Skin of body (tissue), 2 donors: ENCODE data around the gene DTX2. TPM values are rescaled to one million over a fixed set of nuclear protein-coding genes. Genes with fewer than 3 reads are reported as not detected.
"Not testable (repeated sequence)": the region's sequence is repeated elsewhere in the genome, so short reads cannot be mapped to it uniquely, and the experiment has no call there.

Experiments
- DNase-seq: peaks from one replicate; lab custom pipeline; 2025; lab: John Stamatoyannopoulos, UW
- total RNA-seq: library from RNA; depleted of rRNA; stranded (reverse); fragments of >200 nt; gene quantifications from one replicate; pipeline ENCODE4 v1.2.3, GENCODE V29; 2014

The DTX2 gene
- total RNA-seq, 1 donor from 2014 or later, result 10.3 TPM

DNA sequence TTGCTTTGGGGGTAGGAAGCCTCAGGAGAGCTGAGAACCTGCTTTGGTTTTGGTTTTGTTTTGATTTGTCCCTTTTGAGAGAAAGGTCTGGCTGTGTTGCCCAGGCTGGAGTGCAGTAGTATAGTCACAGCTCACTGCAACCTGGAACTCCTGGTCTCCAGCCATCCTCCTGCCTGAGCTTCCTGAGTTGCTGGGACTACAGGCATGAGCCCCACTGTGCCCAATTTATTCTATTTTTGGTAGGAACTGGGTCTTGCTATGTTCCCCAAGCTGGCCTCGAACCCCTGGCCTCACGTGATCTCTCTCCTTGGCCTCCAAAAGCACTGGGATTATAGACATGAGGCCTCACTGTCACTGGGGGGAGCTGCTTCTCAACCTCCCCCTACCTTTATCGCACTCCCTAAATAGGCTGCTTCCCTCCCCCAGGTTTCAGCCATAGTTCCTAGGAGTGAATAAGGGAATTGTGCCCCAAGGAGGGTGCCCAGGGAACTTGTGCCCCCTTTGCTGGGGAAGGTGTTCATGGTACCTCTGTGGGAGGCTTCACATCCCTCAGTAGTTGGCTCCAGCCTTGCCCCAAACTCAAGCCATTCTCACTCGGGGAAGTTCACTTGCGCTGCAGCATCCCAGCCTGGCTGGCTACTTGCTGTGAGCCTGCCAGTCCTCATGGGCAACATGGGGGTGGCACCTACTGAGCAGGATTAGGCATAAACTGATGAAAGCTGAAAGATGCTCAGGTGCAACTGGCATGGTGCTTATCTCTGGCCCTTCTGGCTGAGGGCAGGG, 18.7 kb upstream of the DTX2 start:
- DNase-seq, result not testable (repeated sequence)

DNA sequence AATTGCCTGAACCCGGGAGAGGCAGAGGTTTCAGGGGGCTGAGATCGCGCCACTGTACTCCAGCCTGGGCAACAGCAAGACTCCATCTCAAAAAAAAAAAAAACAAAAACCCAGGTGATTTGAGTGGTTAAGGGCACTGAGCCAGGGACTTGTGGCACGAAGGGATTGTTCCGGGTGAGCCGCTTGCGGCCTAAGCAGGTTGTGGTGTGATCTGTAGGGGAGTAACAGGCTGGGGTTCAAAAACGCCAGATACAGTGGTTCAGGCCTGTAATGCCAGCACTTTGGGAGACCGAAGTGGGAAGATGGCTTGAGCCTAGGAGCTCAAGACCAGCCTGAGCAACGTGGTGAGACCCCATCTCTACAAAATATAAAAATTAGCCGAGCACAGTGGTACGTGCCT, 17.7 kb upstream of the DTX2 start:
- not testable (repeated sequence) for DNase-seq

DNA sequence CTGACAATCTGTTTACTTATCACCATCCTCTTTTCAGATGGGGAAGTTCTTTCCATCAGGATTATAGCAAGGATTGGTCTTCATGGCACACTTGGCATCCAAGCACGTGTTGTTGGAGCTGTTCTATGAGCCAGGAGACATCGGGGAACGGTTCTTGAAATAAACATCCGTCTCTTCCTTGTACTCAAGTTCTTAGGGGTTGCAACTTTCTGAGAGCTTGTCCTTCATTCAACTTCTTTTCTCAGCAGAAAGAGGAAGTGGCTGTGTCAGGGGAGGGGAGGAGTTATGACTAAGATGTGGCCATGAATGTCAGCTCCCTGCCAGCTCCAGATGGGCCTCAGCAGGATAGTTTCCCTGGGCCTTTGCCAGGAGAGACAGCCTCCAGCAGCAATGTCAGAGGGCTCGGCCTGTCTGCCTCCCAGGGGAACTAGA, 15.9 kb upstream of the DTX2 start:
- peak; percentile 6 for DNase-seq

DNA sequence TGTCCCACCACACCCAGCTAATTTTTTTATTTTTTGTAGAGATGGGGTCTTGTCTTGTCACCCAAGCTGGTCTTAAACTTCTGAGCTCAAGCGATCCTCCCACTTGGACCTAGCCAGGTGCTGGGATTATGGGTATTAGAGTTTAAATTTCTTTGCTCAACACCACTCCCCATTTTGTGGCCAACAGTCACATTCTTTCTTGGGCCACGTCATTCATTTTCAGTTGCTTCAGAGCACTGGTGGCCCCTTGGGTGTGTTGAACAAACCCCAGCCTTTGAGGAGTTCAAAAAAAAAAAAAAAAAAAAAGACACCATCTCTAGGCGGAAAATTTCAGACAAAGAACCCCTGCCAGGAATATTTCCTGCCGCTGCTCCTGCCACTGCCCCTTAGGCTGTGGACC, 4.5 kb upstream of the DTX2 start:
- not testable (repeated sequence) for DNase-seq

DNA sequence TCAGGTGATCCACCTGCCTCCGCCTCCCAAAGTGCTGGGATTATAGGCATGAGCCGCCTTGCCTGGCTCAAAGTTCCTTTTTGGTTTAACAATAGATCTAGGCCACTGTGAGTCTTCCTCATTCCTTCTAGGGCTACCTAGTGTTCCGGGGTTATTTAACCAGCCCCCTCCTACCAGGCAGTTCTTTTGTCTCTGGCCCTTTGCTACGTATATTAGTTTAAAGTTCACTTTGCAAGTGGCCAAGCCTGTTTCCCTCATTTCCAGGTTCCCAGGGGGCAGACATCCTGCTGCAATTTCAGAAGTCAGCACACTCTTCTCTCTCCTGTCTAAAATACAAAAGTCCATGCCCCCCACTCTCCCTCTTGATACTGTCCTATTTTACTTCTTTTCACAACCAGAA, 3.0 kb upstream of the DTX2 start:
- not testable (repeated sequence) for DNase-seq

DNA sequence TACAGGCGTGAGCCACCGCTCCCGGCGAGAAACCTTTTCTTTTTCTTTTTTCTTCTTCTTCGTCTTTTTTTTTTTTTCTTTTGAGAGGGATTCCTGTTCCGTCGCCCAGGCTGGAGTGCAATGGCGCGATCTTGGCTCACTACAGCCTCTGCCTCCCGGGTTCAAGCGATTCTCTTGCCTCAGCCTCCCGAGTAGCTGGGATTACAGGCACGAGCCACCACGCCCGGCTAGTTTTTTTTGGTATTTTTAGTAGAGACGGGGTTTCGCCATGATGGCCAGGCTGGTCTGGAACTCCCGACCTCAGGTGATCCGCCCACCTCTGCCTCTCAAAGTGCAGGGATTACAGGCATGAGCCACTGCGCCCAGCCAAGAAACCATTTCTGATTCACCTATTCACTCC, 742 bp upstream of the DTX2 start:
- not testable (repeated sequence) for DNase-seq

DNA sequence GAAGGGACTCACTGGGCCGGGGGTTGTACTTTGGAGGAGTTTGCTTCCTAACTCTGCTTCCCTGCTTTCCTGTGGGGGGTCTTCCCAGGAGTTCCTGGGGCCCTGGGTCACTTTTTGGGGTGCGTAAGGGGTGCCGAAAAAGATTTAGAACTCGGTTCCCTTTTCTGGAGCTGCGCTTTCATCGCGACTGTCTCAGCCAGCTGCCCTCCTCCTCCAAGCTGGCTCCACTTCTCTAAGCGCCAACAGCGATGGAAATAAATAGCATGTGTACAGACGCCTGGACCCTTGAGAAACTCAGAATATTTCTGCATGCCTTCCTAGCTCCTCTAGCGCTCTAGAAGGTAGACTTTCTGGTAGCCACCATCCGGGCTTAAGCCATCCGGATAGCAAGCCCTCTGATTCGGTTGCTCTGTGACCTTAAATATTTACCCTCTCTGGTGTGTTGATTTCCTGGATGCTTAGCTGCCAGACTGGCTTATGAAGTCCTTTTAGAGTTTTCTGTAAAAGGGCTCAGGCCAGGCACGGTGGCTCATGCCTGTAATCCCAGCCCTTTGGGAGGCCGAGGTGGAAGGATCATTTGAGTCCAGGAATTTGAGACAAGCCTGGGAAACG, 868 bp downstream of the DTX2 start:
- not testable (repeated sequence) for DNase-seq

DNA sequence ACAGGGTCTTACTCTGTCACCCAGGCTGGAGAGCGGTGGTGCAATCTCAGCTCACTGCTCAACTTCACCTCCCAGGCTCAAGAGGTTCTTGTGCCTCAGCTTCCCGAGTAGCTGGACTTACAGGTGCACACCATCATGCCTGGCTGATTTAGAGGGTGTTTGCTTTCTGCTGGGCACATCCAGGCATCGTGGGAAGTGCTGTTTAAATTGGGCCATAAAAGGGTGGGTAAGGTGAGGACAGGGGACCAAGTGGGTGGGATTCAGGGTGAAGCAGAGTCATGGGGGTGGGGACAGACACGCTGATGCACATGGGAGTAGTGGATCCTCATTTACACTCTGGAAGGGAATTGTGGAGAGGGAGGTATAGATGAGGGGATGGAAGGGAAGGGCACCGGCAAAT, 3.5 kb downstream of the DTX2 start:
- not testable (repeated sequence) for DNase-seq

DNA sequence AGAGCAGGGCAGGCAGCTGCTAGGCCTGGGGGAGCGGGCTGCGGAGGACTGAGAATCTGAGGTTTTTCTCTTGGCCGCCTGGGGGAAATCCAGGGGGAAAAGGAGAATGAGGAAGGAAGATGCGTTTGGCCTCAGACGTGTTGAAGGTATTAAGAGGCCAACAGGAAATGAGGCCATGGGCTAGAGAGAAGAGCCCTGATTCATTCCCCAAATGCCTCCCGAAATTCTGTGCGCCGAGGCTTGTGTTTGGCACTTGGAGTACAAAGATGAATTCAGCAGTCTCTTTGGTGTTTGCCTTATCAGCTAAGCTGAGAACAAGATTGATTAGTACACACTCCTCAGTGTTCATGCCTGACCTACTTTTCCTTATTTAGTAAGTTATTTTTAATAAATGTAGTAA, 4.4 kb downstream of the DTX2 start:
- not testable (repeated sequence) for DNase-seq

DNA sequence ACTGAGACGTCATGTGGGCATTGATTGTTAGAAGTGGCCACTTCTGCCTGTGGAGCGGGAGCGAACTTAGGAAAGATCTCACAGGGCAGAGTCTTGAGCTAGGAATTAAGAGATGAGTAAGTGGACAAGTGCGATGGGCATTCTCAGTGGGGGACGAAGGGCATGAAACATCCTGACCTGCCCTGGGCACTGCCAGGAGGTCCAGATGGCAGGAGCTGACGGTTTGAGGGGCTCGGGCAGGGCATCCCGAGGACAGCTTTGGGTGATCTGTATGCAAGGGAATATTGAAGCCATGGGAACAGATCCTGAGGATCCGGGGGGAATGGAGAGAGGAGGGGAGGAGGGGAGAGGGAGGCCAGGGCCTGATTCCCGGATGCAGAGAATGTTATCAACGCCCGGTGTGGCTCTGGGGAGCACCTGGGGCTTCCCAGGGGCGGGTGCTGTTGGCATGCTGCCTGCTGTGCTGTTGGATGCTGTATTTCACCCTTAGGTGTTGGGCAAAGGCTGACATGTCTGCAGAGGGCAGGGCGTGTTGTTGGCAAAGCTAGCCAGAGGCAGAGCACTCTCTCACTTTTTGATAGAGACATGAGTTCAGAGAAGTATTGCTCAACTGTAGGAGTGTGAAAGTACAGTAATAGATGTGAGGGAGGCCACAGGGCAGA, 6.4 kb downstream of the DTX2 start:
- DNase-seq, result not testable (repeated sequence)

DNA sequence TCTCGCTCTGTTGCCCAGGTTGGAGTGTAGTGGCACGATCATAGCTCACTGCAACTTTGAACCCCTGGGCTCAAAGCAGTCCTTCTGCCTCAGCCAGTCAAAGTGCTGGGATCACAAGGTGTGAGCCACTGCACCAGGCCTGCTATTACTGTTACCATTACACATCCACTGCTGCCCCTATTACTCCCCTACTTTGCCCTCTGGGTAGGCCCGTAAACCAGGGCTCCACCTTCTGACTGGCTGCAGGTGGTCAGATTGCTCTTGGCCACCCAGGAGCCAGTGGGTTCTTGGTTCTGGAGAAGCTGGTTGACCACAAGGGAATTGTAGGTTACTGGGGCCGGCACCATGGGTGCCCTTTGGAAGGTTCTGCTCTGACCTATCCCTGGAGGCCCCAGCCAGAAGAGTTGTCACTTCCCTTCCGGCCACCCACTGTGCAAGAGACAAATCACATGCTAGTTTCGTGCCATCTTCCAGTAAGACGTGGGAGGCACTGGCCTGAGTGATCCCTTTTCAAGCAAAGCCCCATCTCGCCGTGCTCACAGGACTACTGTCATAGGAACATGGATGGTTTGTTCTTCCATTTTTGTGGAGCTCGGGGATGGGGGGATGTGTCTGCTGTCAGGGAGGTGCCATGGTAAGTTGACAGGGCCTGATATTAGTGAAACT, 10.2 kb downstream of the DTX2 start:
- not testable (repeated sequence) for DNase-seq

DNA sequence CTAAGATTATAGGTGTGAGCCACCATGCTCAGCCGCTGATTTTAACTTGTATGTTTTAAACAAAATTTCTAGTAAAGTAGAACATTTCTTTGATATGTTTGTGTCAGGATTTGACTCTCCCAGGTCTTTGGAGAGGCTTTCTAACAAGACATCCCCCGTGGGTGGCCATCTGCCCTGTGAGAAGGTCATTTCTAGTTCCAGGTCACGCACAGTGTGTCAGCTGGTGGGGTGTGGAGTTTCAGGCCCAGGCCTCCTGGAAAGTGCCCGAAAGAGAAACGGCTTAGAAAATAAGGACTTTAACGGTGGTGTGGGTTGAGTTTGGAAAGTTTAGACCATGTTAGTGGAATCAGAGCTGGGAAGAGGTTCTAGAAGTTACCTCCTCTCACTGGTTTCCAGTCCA, 11.6 kb downstream of the DTX2 start:
- not testable (repeated sequence) for DNase-seq

DNA sequence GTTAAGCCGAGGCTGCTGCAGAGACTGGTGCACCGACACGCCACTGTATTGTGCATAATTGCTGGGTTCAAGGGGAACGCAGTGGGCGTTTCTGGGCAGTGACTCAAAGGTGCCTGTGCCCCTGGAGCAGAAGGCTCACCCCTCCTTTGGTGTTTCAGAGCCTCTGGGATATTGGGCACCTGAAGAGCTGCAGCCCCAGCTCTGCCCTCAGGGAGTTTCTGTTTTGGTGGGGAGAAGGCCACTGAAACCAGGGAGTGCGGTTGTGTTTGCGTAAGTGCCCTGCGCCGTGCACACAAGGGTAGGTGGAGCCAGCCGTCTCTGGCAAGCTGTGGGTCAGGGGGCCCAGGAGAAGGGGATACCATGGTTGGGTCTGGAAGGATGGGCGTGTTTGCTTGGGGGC, 14.8 kb downstream of the DTX2 start:
- not testable (repeated sequence) for DNase-seq

DNA sequence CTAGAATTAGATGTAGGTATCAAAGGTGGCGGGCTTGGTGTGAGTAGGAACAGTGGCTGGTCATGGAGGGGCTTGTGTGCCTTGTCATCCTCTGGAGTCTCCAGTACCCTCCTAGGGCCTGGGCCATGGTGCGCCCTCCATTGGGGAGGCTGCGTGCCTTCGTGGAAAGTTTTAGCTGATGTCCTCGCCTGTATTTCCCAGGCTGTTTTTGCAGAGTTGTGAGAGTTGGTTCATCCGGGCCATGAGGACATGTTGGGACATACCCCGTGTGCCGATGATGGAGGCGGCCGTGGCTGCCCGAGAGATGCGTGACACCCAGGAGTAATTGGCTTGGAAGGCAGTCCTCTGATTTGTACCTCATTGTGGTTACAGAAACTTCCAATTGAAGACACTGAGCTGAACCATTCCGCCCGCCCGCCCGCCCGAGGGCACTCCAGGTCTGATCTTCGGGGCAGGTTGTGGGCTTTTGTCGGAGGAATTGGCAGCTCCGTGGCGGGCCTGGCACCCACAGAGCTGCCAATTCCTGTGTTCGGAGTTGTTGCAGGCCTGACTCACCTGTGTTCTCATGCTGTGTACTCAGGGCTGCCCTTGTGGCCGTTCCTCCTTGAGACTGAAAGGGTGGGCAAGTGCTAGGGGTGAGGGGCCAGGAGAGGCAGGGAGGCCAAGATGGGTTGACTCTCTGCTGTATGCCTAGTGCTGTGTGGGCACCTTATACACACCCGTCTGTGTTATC, 15.4 kb downstream of the DTX2 start:
- not testable (repeated sequence) for DNase-seq

DNA sequence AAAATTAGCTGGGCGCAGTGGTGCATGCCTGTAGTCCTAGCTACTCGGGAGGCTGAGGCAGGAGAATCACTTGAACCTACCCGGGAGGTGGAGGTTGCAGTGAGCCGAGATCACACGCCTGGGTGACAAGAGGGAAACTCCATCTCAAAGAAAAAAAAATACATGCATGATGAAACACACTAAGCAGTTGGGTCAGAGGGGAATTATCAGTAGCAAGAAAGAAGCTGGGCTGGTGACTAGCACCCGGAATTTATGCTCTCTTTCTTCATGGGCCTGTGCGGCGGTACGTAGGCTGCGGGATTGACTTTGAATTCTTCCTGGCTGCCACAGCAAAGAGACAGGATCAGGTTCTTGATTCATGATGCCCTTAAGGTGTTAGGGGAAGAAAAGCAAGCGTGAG, 18.1 kb downstream of the DTX2 start:
- not testable (repeated sequence) for DNase-seq

DNA sequence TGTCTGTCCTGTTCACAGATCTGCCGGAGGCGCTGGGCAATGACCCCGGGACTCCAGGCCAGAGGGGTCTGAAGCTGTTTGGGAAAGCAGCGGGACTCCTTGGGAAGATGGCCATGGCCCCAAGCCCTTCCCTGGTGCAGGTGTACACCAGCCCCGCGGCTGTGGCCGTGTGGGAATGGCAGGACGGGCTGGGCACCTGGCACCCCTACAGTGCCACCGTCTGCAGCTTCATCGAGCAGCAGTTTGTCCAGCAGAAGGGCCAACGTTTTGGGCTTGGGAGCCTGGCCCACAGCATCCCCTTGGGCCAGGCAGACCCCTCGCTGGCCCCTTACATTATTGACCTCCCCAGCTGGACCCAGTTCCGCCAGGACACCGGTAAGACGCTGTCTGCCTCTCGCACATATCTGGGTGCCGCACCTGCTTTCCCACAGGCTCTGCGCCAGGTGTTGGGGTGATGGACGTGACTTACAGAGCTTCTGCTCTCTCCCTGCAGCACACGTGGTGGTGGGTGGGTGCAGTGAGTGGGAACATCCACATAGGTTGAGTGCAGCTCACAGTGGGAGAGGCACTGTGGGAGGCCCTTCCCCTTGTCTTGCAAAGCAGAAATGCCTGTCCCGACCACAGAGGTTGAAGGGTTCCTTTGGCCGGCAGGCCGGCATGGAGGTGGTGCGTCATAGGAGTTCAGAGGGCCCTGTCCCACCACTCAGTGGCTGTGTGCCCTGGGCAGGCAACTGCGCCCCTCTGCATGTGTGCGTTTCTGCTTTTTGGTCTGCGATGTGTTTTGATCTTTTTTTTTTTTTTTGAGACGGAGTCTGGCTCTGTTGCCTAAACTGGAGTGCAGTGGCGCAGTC, 19.1 kb downstream of the DTX2 start:
- not testable (repeated sequence) for DNase-seq

DNA sequence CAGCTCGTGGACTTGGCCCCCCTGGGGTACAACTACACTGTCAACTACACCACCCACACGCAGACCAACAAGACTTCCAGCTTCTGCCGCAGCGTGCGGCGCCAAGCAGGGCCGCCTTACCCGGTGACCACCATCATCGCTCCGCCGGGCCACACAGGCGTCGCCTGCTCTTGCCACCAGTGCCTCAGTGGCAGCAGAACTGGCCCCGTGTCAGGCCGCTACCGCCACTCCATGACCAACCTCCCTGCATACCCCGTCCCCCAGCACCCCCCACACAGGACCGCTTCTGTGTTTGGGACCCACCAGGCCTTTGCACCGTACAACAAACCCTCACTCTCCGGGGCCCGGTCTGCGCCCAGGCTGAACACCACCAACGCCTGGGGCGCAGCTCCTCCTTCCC, 21.2 kb downstream of the DTX2 start:
- DNase-seq, result not testable (repeated sequence)

DNA sequence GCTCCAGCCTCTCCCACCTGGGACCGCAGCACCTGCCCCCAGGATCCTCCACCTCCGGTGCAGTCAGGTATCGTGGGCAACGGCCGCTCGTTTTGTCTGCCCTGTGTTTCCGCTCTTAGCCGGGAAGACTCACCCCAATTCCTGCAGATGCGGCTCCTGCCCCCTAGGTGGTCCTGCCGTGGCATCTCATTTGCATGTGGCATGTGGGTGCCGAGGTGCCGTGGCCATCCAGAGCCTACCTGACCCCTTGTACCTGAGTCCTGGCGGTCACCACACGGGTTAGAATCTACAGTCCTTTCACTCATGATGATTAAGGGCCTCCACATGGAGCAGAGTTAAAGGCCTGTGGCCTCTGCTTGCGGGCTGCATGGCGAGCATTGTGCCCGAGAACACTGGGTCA, 21.6 kb downstream of the DTX2 start:
- not testable (repeated sequence) for DNase-seq

DNA sequence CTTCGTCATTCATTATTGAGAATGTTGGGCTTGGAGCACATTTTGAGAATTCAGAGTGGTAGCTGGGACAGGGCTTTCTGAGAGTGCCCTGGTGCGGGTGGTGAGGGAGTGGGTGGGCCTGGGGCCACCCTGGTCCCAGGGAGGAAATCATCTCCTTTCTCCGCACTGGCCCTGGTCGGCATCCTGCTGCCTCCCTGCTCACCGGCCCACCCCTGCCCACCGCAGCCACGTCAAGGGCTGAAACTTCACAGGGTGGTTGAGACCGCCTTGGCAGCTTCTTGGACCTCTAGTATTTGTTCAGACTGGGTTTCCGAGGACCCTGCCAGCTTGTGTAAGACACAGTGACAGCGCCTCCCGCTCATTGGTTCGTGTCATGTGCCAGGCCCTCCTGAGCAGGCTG, 22.9 kb downstream of the DTX2 start:
- not testable (repeated sequence) for DNase-seq
